Endodermal cell (in vitro differentiated cells): ENCODE measurements around the gene UBR7. TPM values are rescaled to one million over a fixed set of nuclear protein-coding genes. Genes with fewer than 3 reads are reported as not detected.

Experiments used
- DNase-seq: peaks from one replicate; pipeline ENCODE4 v3.0.0-alpha.2; 2017
- H3K27ac ChIP-seq: 2 replicates; pipeline ENCODE4 v1.5.1; 2013; ENCODE audit warnings: mild to moderate bottlenecking, low read depth, low read length, moderate library complexity
- H3K27me3 ChIP-seq: 2 replicates; pipeline ENCODE4 v1.6.1; 2013; ENCODE audit warnings: mild to moderate bottlenecking, low read length, moderate library complexity; ENCODE audit not compliant: insufficient read depth, control insufficient read depth, poor library complexity, severe bottlenecking
- H3K36me3 ChIP-seq: 2 replicates; pipeline ENCODE4 v1.7.0; 2013; ENCODE audit warnings: mild to moderate bottlenecking, low read length, moderate library complexity; ENCODE audit not compliant: control insufficient read depth, insufficient read depth
- H3K4me1 ChIP-seq: one replicate; pipeline ENCODE4 v1.7.0; 2013; ENCODE audit warnings: low read length; ENCODE audit not compliant: control insufficient read depth, insufficient read depth
- H3K4me3 ChIP-seq: 2 replicates; pipeline ENCODE4 v1.5.1; 2013; ENCODE audit warnings: mild to moderate bottlenecking, low read length, moderate library complexity
- H3K9ac ChIP-seq: 2 replicates; pipeline ENCODE4 v1.6.1; 2013; ENCODE audit warnings: mild to moderate bottlenecking, low read length, moderate library complexity; ENCODE audit not compliant: poor library complexity, severe bottlenecking; ENCODE audit errors: extremely low read depth
- H3K9me3 ChIP-seq: 2 replicates; pipeline ENCODE4 v1.6.1; 2013; ENCODE audit warnings: mild to moderate bottlenecking, low read length, moderate library complexity; ENCODE audit not compliant: control insufficient read depth
- H3K27ac Mint-ChIP-seq: 2 replicates; pipeline ENCODE4 v1.8.0; 2020; ENCODE audit warnings: mixed read lengths
- H3K27me3 Mint-ChIP-seq: 2 replicates; pipeline ENCODE4 v1.8.0; 2021; ENCODE audit warnings: mild to moderate bottlenecking, mixed read lengths; ENCODE audit not compliant: insufficient read depth
- H3K36me3 Mint-ChIP-seq: 2 replicates; pipeline ENCODE4 v1.8.0; 2020; ENCODE audit warnings: low read depth, mixed read lengths
- H3K4me1 Mint-ChIP-seq: 2 replicates; pipeline ENCODE4 v1.8.0; 2020; ENCODE audit warnings: mixed read lengths
- H3K4me3 Mint-ChIP-seq: 2 replicates; pipeline ENCODE4 v1.8.0; 2020; ENCODE audit warnings: mild to moderate bottlenecking, moderate library complexity, mixed read lengths
- H3K9me3 Mint-ChIP-seq: 2 replicates; pipeline ENCODE4 v1.8.0; 2020; ENCODE audit warnings: mild to moderate bottlenecking, mixed read lengths
- CTCF ChIP-seq: fragments of 200-600 bp; sonication (generic); conservative IDR thresholded peaks from 2 replicates; pipeline ENCODE4 v1.5.0; 2021; ENCODE audit warnings: antibody characterized with exemption, mild to moderate bottlenecking
- WGBS, 2 experiments: methylation state at CpG; one replicate each; pipeline versions ENCODE4 v1.1.5 to v1.1.7; 2013; ENCODE audit warnings: missing lambda C conversion rate in 2 of 2, mixed read lengths in 1 of 2; ENCODE audit not compliant: insufficient coverage in 1 of 2, insufficient read length in 1 of 2; 5-methylcytosine and 5-hydroxymethylcytosine counted together
- total RNA-seq, 2 donors: library from RNA; stranded (reverse); fragmentation: NEBNext Ultra II Directional in 1 of 2; extraction: Animal tissue kit (Norgen Biotek cat#: 25700) in 1 of 2; gene quantifications; 2 replicates in 1 of 2; 3 replicates in 1 of 2; pipeline ENCODE4 v1.2.1, GENCODE V29; 2021

UBR7 gene
- total RNA-seq, 2 donors from 2014 or later: 25.0 to 25.6 TPM

DNA sequence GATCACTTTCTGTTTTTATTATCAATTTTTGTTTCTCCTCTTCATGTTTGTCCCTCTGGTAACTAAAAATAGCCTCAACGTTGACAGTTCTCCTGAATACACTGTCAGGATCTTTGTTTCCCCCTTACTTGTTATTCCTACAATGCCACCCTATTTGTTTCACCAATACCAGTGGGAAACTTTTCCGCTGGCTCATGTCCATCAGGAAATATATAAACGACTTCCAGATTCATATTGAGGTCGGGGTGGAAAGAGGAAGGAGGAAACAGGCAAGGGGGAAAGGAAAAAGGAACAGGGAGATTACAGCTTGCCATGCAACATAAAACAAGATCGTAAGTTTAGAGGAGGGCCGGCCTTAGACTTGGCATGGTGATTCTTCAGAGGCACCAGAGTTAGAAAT is 64.1 kb downstream of the UBR7 start:
- peaks cover 6% of the 10 kb centered on the region for H3K36me3 Mint-ChIP-seq
- peaks cover 37% of the 10 kb centered on the region for H3K4me1 Mint-ChIP-seq
- Histone ChIP-seq H3K27me3 (no peaks in the 10 kb centered on the region), H3K9ac (no peak overlapping the region), H3K36me3 (peaks cover 19% of the 10 kb centered on the region), H3K4me1 (peaks cover 18% of the 10 kb centered on the region), H3K4me3 (no peak overlapping the region), H3K27ac (no peak overlapping the region), H3K9me3 (peaks cover 9% of the 10 kb centered on the region)
- H3K4me3 Mint-ChIP-seq: no peak overlapping the region
- WGBS, 2 experiments: 94 to 97% methylated on average over 5 to 6 of the region's 6 CpGs
- no peaks in the 10 kb centered on the region for H3K27me3 Mint-ChIP-seq
- H3K9me3 Mint-ChIP-seq: no peaks in the 10 kb centered on the region
- DNase-seq: no peak
- TF ChIP-seq CTCF: no peak
- peak overlapping the region; percentile 26 for H3K27ac Mint-ChIP-seq

GRCh38 chr14:93274055-93274806 is 67.2 kb downstream of the UBR7 start:
- 91 to 92% methylated on average over 2 to 3 of the region's 3 CpGs for WGBS, 2 experiments
- no peak overlapping the region for H3K27ac ChIP-seq
- peaks cover 22% of the 10 kb centered on the region for H3K36me3 ChIP-seq
- Mint-ChIP-seq H3K27ac (no peak overlapping the region), H3K4me1 (peaks cover 43% of the 10 kb centered on the region), H3K4me3 (no peak overlapping the region), H3K27me3 (no peaks in the 10 kb centered on the region), H3K36me3 (peaks cover 6% of the 10 kb centered on the region), H3K9me3 (no peaks in the 10 kb centered on the region)
- no peak for TF ChIP-seq CTCF
- H3K9me3 ChIP-seq: peaks cover 9% of the 10 kb centered on the region
- no peak for DNase-seq
- peaks cover 22% of the 10 kb centered on the region for H3K4me1 ChIP-seq
- H3K9ac ChIP-seq: no peak overlapping the region
- H3K4me3 ChIP-seq: no peak overlapping the region
- H3K27me3 ChIP-seq: no peaks in the 10 kb centered on the region

DNA sequence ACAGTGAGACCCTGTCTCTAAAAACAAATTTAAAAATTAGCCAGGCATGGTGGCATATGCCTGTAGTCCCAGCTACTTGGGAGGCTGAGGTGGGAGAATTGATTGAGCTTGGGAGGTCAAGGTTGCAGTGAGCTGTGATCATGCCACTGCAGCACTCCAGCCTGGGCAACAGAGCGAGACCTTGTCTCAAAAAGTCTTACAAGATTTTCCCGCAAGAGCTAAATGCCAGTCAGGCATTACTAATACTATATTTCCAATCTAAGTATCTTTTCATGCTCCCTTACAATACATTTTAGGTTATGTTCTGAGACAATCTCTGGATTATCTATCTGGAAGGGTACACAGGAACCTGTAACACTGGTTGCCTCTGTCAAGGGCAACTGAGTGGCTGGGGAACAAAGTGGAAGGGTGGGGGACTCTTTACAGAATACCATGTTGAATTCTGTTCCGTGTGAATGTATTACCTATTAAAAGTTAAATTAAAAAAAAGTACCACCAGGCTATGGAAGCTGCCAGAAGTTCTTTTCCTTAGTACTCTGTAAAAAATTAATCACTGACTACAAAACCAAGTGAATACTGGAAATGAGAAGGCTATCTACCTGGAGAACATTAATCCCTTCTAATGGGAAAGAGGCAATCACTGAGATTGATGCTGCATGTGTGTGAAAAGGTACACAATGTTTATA is 69.1 kb downstream of the UBR7 start:
- Histone ChIP-seq H3K9ac (no peak overlapping the region), H3K27me3 (no peaks in the 10 kb centered on the region), H3K27ac (no peak overlapping the region), H3K9me3 (peaks cover 9% of the 10 kb centered on the region), H3K36me3 (peaks cover 28% of the 10 kb centered on the region), H3K4me1 (peaks cover 28% of the 10 kb centered on the region), H3K4me3 (no peak overlapping the region)
- WGBS, 2 experiments: 93% methylated on average over 2 of the region's 3 CpGs; no CpG with 5 or more reads in 1 of the 2 experiments
- peaks cover 51% of the 10 kb centered on the region for H3K4me1 Mint-ChIP-seq
- TF ChIP-seq CTCF: no peak
- DNase-seq: no peak
- peak overlapping the region; percentile 64 for H3K27ac Mint-ChIP-seq
- H3K36me3 Mint-ChIP-seq: peaks cover 6% of the 10 kb centered on the region
- H3K27me3 Mint-ChIP-seq: no peaks in the 10 kb centered on the region
- no peaks in the 10 kb centered on the region for H3K9me3 Mint-ChIP-seq
- no peak overlapping the region for H3K4me3 Mint-ChIP-seq

Other genes starting within 250 kb of the UBR7 start
- gene ITPK1, start 91.3 kb upstream of the UBR7 start, total RNA-seq: 10 to 100 TPM; 59.9 to 66.9 TPM
- gene MOAP1, start 22.4 kb upstream of the UBR7 start, total RNA-seq: 10 to 100 TPM; 15.8 to 23.6 TPM
- gene LYSET, start 21.9 kb upstream of the UBR7 start, total RNA-seq: 10 to 100 TPM; 25.0 to 27.9 TPM
- 1 to 10 TPM; 6.5 to 7.2 TPM for gene GON7, start 191 bp upstream of the UBR7 start, total RNA-seq
- gene BTBD7, start 125.8 kb downstream of the UBR7 start, total RNA-seq: 10 to 100 TPM; 42.8 to 48.6 TPM
- gene COX8C, start 139.9 kb downstream of the UBR7 start, total RNA-seq: not detected
- 10 to 100 TPM in 1 of 2 donors, 1 to 10 TPM in 1; 6.0 to 14.4 TPM for gene UNC79, start 223.7 kb downstream of the UBR7 start, total RNA-seq